ENCODE data around the gene GTF3C1.
"Not testable (repeated sequence)": the region's sequence is repeated elsewhere in the genome, so short reads cannot be mapped to it uniquely, and the experiment has no call there.

GRCh38 chr16:27435146-27435545 is 114.6 kb downstream of the GTF3C1 start:
- TF ChIP-seq, protein P1, sequence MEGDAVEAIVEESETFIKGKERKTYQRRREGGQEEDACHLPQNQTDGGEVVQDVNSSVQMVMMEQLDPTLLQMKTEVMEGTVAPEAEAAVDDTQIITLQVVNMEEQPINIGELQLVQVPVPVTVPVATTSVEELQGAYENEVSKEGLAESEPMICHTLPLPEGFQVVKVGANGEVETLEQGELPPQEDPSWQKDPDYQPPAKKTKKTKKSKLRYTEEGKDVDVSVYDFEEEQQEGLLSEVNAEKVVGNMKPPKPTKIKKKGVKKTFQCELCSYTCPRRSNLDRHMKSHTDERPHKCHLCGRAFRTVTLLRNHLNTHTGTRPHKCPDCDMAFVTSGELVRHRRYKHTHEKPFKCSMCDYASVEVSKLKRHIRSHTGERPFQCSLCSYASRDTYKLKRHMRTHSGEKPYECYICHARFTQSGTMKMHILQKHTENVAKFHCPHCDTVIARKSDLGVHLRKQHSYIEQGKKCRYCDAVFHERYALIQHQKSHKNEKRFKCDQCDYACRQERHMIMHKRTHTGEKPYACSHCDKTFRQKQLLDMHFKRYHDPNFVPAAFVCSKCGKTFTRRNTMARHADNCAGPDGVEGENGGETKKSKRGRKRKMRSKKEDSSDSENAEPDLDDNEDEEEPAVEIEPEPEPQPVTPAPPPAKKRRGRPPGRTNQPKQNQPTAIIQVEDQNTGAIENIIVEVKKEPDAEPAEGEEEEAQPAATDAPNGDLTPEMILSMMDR (IDR thresholded peaks at IDR 0.05): not testable (repeated sequence)
- not testable (repeated sequence) for TF ChIP-seq POLR2A (IDR thresholded peaks at IDR 0.05)
